HG03460 (cell line): Measurements from ENCODE around the gene MCUR1.

Experiments
- ATAC-seq: cut with Tn5 transposase; IDR thresholded peaks from one replicate; pipeline ENCODE4 v1.9.1; 2021; ENCODE audit not compliant: unreplicated experiment

Gene MCUR1

DNA sequence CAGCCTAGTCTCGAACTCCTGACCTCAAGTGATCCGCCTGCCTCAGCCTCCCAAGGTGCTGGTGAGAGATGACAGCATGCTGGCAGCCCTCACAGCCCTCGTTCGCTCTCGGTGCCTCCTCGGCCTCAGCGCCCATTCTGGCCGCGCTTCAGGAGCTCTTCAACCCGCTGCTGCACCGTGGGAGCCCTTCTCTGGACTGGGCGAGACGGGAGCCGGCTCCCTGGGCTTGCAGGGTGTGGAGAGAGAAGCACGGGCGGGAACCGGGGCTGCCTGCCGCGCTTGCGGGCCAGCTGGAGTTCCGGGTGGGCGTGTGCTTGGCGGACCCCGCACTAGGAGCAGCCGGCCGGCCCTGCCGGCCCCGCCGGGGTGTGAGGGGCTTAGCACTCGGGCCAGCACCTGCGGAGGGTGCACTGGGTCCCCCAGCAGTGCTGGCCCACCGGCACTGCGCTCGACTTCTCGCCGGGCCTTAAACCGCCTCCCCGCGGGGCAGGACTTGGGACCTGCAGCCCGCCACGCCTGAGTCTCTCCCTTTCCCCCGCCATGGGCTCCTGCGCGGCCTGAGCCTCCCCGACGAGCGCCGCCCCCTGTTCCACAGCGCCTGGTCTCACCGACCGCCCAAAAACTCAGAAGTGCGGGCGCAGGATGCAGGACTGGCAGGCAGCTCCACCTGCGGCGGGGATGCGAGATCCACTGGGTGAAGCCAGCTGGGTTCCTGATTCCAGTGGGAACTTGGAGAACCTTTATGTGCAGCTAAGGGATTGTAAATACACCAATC, 71.2 kb downstream of the MCUR1 start:
- no peak for ATAC-seq

DNA sequence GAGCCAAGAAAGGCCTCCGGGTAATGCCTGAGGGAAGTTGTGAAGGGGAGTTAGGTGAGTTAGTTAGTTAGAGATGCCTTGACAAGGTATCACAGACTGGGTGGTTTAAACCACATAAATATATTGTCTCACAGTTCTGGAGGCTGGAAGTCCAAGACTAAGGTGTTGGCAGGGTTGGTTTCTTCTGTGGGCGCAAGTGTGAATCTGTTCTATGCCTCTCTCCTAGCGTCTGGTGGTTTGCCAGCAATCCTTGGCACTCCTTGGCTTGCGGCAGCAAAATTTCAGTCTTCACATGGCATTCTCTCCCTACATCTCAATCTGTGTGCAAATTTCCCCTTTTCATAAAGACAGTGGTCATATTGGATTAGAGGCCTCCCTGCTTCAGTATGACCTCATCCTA, 73.0 kb downstream of the MCUR1 start:
- no peak for ATAC-seq
